Measurements from ENCODE around the gene GRAMD1B. TPM values are rescaled to one million over a fixed set of nuclear protein-coding genes. Genes with fewer than 3 reads are reported as not detected.

The GRAMD1B gene
- total RNA-seq = 10 to 100 TPM; 28.7 to 51.5 TPM
- 10 to 100 TPM; 45.7 to 46.0 TPM for polyA plus RNA-seq (ENCODE audit: insufficient read length in 2 of 2)
- long read RNA-seq, donor 1, partial matches to known transcripts = 0 of 1 reads
- long read RNA-seq, donor 1, other reads (novel, unspliced or antisense) = 0 of 1 reads
- long read RNA-seq, donor 2 = 0 reads
- long read RNA-seq, donor 3 = 0 reads
- long read RNA-seq, donor 4, partial matches to known transcripts = 0 of 1 reads
- long read RNA-seq, donor 4, other reads (novel, unspliced or antisense) = 0 of 1 reads

DNA sequence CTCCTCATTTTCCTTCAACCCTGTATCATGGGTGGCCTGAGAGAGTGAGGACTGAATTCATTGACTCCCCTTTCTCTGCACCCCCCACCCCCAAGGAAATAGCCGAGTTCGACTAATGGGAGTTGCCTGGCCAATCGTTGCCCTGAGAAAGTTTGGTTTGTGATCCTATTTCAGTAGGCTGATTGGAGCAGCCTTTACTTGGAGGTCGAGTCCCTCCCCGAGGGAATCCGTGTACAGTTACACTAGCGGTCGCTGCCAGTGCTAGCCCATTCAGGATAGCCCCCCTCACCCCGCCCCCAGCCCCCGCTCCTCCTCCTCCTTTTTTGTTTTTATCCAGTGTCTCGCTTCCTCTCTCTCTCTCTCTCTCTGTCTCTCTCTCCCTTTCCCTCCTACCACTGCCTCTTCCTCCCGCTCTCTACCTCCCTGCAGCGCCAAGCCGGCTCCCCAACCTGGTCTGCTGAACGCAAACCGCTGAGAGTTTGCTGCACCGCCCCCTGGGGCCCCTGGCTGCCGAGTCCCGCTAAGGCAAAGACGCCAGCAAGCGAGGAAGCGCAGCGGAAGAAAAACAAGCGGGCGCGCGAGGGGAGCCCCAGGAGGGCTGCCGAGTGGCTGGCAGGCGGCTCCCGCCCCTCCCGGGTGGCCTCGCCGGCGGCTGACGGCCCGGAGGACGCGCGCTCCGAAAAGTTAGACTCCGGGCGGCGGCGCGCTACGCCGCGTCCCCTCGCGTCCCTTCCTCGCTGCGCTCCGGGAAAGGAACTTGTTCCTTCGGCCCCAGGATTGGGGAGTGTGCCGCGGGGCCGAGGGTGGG lies at the start of gene GRAMD1B:
Gene GRAMD1B, plus strand, starts transcription at position 357 of the 808 bp plus-strand sequence. CDS start 524 bp downstream, outside the sequence.
- under 1% methylated on average over 52 of the region's 57 CpGs for WGBS (ENCODE audit: insufficient coverage)
- Histone ChIP-seq H3K27ac (ENCODE audit: low read depth, low read length) (peak within 1 kb of the TSS; percentile 80), H3K4me1 (ENCODE audit: control insufficient read depth, insufficient read depth, low read length) (peaks cover 21% of the 10 kb centered on the region), H3K27me3 (ENCODE audit: control insufficient read depth, insufficient read depth, low read length) (no peaks in the 10 kb centered on the region), H3K36me3 (ENCODE audit: control insufficient read depth, insufficient read depth, low read length) (no peaks in the 10 kb centered on the region), H3K9me3 (ENCODE audit: control insufficient read depth, insufficient read depth, low read length) (no peaks in the 10 kb centered on the region), H3K4me3 (ENCODE audit: low read depth, low read length) (peak within 1 kb of the TSS; percentile 69)
- peak in 4 of 6 donors; percentile 59 to 90 (median 72) for DNase-seq (ENCODE audit: low read depth in 4 of 6, low spot score in 6 of 6)

DNA sequence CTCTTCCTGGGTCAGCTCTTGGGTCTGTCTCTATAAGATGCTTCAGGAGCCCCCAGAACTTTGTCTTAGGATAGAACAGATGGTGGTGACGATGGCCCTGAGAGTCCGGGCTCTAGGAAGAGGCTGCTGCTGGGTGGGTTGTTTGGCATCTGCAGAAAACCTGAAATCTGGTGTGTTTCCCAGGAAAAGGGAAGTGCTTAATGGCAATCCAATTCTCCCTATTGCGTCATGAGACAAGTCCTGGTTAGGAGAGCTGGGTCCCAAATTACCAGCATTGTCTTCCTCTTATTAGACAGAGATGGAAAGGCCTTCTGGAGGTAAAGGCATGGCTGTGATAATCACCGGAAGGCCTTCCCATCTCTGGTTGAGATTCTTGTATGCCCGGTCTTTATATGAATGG lies 48.9 kb upstream of the GRAMD1B start:
- H3K27me3 ChIP-seq (ENCODE audit: control insufficient read depth, insufficient read depth, low read length) = no peaks in the 10 kb centered on the region
- no peaks in the 10 kb centered on the region for H3K9me3 ChIP-seq (ENCODE audit: control insufficient read depth, insufficient read depth, low read length)
- DNase-seq (ENCODE audit: low read depth in 4 of 6, low spot score in 6 of 6) = no peak
- H3K36me3 ChIP-seq (ENCODE audit: control insufficient read depth, insufficient read depth, low read length) = no peaks in the 10 kb centered on the region
- no peak overlapping the region for H3K27ac ChIP-seq (ENCODE audit: low read depth, low read length)
- H3K4me1 ChIP-seq (ENCODE audit: control insufficient read depth, insufficient read depth, low read length) = no peaks in the 10 kb centered on the region
- H3K4me3 ChIP-seq (ENCODE audit: low read depth, low read length) = no peak overlapping the region
- 100% methylated on average over 5 of the region's 5 CpGs for WGBS (ENCODE audit: insufficient coverage)

DNA sequence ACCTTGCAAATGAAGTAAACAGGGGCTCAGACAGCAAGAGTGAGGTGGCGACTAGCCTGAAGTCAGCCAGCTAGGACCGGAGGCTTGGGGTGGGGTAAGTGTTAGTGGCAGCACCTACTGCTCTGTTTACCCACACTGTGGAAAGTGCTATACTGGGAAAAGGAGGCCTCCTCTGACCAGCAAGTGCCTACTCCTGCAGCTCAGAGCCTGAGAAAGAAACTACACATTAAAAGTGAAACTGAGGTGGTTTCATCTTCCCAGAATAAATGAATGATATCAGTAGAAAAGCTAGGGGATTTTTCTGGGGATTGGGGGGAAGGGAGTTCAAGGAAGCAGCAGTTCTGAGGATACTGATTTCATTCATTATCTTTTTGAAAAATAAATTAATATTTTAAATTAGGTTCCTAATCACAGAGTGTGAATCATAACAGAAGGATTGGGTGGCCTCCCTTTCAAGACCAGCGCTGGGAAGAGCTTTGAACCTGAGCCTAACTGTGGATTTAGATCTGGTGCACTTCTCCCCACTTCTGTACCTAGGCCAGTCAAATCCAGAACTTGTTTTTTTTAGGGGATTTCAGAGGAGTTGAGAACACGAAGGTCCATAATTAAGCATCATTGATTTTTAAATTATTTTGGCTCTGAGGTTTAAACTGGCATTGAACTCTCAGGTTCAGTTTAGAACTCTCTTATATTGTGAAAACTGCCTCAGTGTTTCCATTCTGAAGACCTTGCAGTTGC lies 48.1 kb upstream of the GRAMD1B start:
- H3K4me1 ChIP-seq (ENCODE audit: control insufficient read depth, insufficient read depth, low read length) = no peaks in the 10 kb centered on the region
- H3K36me3 ChIP-seq (ENCODE audit: control insufficient read depth, insufficient read depth, low read length) = no peaks in the 10 kb centered on the region
- H3K4me3 ChIP-seq (ENCODE audit: low read depth, low read length) = no peak overlapping the region
- 94% methylated on average over 3 of the region's 4 CpGs for WGBS (ENCODE audit: insufficient coverage)
- no peak for DNase-seq (ENCODE audit: low read depth in 4 of 6, low spot score in 6 of 6)
- H3K9me3 ChIP-seq (ENCODE audit: control insufficient read depth, insufficient read depth, low read length) = no peaks in the 10 kb centered on the region
- no peaks in the 10 kb centered on the region for H3K27me3 ChIP-seq (ENCODE audit: control insufficient read depth, insufficient read depth, low read length)
- no peak overlapping the region for H3K27ac ChIP-seq (ENCODE audit: low read depth, low read length)

DNA sequence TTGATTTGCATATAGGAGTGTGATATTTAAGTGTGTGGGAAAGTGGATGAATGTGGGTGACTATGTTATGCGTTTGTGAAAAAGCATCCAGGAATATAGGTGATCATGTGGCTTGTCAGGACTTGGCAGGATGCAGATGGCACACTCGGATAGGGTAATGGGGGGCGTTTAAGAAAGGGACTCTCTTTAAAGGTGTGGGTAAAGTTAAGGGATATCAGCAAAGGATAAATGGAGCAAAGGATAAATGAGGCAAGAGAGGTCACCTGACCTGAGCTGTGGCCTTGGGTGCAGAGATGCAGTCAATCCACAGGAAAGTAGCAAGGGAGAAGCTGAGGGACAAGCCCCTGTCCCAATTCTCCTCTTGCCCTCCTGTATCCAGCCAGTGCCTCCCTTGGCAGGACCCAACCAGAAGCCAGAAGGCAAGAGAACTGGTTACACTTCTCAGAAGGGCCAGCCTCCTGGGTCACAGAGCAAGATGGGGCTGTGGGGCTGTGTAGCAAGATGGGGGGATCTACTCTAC lies 47.5 kb upstream of the GRAMD1B start:
- whole genome bisulfite sequencing (ENCODE audit: insufficient coverage) = 88% methylated on average over 3 of the region's 3 CpGs
- no peak overlapping the region for H3K27ac ChIP-seq (ENCODE audit: low read depth, low read length)
- H3K4me1 ChIP-seq (ENCODE audit: control insufficient read depth, insufficient read depth, low read length) = no peaks in the 10 kb centered on the region
- no peaks in the 10 kb centered on the region for H3K36me3 ChIP-seq (ENCODE audit: control insufficient read depth, insufficient read depth, low read length)
- H3K4me3 ChIP-seq (ENCODE audit: low read depth, low read length) = no peak overlapping the region
- no peak for DNase-seq (ENCODE audit: low read depth in 4 of 6, low spot score in 6 of 6)
- no peaks in the 10 kb centered on the region for H3K9me3 ChIP-seq (ENCODE audit: control insufficient read depth, insufficient read depth, low read length)
- H3K27me3 ChIP-seq (ENCODE audit: control insufficient read depth, insufficient read depth, low read length) = no peaks in the 10 kb centered on the region

DNA sequence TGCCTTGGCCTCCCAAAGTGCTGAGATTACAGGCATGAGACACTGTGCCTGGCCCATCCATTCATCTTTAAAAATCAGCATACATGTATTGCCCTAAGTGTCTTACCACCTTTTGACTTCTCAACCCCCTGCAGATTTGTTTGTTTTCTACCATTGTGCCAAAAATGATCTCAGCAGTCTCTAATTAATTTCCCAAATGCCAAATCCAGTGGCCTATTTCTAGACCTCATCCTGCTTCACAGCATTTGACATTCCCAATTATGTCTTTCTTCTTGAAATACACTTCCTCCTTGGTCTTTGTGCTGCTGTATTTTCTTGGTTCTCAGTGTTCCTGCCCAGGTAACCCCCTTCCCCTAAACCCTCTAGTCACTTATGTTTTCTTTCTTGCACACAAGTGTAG lies 46.0 kb upstream of the GRAMD1B start:
- H3K9me3 ChIP-seq (ENCODE audit: control insufficient read depth, insufficient read depth, low read length) = no peaks in the 10 kb centered on the region
- no peak overlapping the region for H3K4me3 ChIP-seq (ENCODE audit: low read depth, low read length)
- H3K27me3 ChIP-seq (ENCODE audit: control insufficient read depth, insufficient read depth, low read length) = no peaks in the 10 kb centered on the region
- no peak for DNase-seq (ENCODE audit: low read depth in 4 of 6, low spot score in 6 of 6)
- H3K27ac ChIP-seq (ENCODE audit: low read depth, low read length) = no peak overlapping the region
- no peaks in the 10 kb centered on the region for H3K36me3 ChIP-seq (ENCODE audit: control insufficient read depth, insufficient read depth, low read length)
- no peaks in the 10 kb centered on the region for H3K4me1 ChIP-seq (ENCODE audit: control insufficient read depth, insufficient read depth, low read length)

DNA sequence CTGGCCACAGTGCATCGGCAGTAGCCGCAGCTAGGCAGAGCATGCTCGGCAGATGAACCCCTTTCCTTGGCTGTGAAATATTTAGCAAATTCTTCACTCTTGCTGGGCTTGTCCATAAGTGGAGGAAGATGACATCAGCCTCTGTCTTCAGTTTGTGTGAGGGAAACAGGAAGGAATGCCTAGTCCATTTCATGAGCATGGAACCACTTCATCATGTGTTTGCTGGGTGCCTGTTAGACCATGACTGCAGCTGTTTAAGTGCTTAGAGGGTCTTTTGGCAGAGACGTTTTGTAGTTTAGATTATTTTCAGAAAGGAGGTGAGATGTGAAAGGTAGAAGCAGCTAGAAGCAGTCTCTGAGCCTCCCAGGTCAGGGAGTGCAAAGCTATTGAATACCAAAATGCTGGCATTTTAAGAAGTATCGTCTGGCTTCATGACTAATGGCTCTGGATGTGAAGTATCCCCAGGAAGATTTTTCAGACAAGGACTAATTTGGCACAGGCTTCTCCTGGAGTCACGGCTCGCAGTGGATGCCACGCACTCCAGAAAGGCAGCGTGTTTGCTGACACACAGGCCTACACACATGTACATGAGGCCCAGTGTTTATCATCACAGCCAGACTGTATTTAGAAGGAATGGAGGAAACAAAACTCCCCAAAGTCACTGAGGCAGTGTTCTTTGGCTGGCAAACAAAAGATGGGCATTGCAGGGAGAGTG lies 43.1 kb upstream of the GRAMD1B start:
- 71% methylated on average over 4 of the region's 9 CpGs for WGBS (ENCODE audit: insufficient coverage)
- Histone ChIP-seq H3K9me3 (ENCODE audit: control insufficient read depth, insufficient read depth, low read length) (no peaks in the 10 kb centered on the region), H3K36me3 (ENCODE audit: control insufficient read depth, insufficient read depth, low read length) (no peaks in the 10 kb centered on the region), H3K27me3 (ENCODE audit: control insufficient read depth, insufficient read depth, low read length) (no peaks in the 10 kb centered on the region), H3K4me3 (ENCODE audit: low read depth, low read length) (no peak overlapping the region), H3K4me1 (ENCODE audit: control insufficient read depth, insufficient read depth, low read length) (no peaks in the 10 kb centered on the region), H3K27ac (ENCODE audit: low read depth, low read length) (no peak overlapping the region)
- no peak for DNase-seq (ENCODE audit: low read depth in 4 of 6, low spot score in 6 of 6)

DNA sequence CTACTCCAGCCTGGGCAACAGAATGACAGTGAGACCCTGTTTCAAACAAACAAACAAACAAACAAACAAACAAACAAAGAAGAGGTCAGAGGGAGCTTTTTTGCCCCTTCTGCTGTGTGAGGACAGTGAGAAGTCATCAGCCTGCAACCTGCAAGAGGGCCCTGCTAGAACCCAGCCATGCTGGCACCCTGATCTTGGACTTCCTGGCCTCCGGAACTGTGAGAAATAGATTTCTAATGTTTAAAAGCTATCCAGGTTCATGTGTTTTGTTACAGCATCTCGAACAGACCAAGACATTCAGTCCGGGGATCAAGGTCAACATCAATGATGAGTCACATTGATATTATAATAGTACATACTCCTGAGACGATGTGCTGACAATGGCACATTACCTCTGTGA lies 41.4 kb upstream of the GRAMD1B start:
- H3K9me3 ChIP-seq (ENCODE audit: control insufficient read depth, insufficient read depth, low read length) = no peaks in the 10 kb centered on the region
- H3K27ac ChIP-seq (ENCODE audit: low read depth, low read length) = no peak overlapping the region
- H3K27me3 ChIP-seq (ENCODE audit: control insufficient read depth, insufficient read depth, low read length) = no peaks in the 10 kb centered on the region
- no peak overlapping the region for H3K4me3 ChIP-seq (ENCODE audit: low read depth, low read length)
- 100% methylated on average over 1 of the region's 4 CpGs for WGBS (ENCODE audit: insufficient coverage)
- no peaks in the 10 kb centered on the region for H3K36me3 ChIP-seq (ENCODE audit: control insufficient read depth, insufficient read depth, low read length)
- H3K4me1 ChIP-seq (ENCODE audit: control insufficient read depth, insufficient read depth, low read length) = no peaks in the 10 kb centered on the region
- no peak for DNase-seq (ENCODE audit: low read depth in 4 of 6, low spot score in 6 of 6)

DNA sequence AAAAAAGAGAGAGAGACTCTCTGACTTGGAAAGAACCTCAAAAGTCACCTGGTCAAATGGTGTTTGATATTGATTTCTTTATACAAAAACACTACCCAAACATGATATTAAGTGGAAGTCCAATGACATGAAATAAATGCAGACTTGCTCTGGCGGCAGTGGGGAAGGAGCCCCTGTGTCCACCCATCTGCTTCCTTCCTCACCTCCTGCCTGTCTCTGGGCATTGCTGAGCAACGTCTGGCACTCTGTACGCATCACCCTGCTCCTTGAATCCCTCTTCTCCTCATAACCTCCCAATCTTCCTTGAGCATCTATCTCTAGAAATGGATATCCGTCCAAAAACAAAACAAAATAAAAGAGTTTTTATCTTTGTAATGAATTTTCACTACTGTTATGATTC lies 39.9 kb upstream of the GRAMD1B start:
- Histone ChIP-seq H3K36me3 (ENCODE audit: control insufficient read depth, insufficient read depth, low read length) (no peaks in the 10 kb centered on the region), H3K27me3 (ENCODE audit: control insufficient read depth, insufficient read depth, low read length) (no peaks in the 10 kb centered on the region), H3K9me3 (ENCODE audit: control insufficient read depth, insufficient read depth, low read length) (no peaks in the 10 kb centered on the region), H3K4me3 (ENCODE audit: low read depth, low read length) (no peak overlapping the region), H3K27ac (ENCODE audit: low read depth, low read length) (no peak overlapping the region), H3K4me1 (ENCODE audit: control insufficient read depth, insufficient read depth, low read length) (no peaks in the 10 kb centered on the region)
- no peak for DNase-seq (ENCODE audit: low read depth in 4 of 6, low spot score in 6 of 6)
- WGBS (ENCODE audit: insufficient coverage) = 63% methylated on average over 3 of the region's 4 CpGs

DNA sequence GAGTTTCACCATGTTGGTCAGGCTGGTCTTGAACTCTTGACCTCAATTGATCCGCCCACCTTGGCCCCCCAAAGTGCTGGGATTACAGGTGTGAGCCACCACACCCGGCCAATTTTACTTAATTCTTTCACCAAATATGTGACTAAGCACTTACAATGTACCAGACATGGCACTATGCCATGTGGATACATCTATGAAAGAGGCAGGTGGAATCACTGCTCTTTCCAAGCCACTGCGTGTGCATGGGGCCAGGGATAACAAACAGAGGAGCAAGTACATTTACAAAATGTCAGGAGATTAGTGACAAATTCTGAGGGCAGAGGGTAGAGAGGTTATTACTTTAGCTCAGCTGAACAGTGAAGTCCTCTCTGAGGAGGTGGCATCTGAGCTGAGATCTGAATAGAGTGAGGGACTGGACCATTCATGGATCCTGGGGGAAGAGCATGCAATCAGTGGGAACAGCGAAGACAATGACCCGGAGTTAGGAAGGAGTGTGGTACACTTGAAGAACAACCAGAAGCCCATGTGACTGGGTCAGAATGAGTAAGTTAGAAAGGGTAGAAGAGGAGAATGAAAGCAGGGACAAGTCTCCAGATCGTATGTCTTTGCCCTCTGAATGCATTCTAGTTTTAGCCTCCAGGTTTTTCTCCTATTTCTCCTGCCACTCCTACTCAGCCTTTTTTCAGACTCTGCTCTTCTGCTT lies 38.3 kb upstream of the GRAMD1B start:
- Histone ChIP-seq H3K9me3 (ENCODE audit: control insufficient read depth, insufficient read depth, low read length) (no peaks in the 10 kb centered on the region), H3K4me1 (ENCODE audit: control insufficient read depth, insufficient read depth, low read length) (no peaks in the 10 kb centered on the region), H3K27me3 (ENCODE audit: control insufficient read depth, insufficient read depth, low read length) (no peaks in the 10 kb centered on the region), H3K36me3 (ENCODE audit: control insufficient read depth, insufficient read depth, low read length) (no peaks in the 10 kb centered on the region), H3K4me3 (ENCODE audit: low read depth, low read length) (no peak overlapping the region), H3K27ac (ENCODE audit: low read depth, low read length) (no peak overlapping the region)
- 93% methylated on average over 3 of the region's 6 CpGs for WGBS (ENCODE audit: insufficient coverage)
- no peak for DNase-seq (ENCODE audit: low read depth in 4 of 6, low spot score in 6 of 6)
